Endodermal cell (in vitro differentiated cells): ENCODE measurements around the gene TGM4. TPM values are rescaled to one million over a fixed set of nuclear protein-coding genes. Genes with fewer than 3 reads are reported as not detected.

ENCODE experiments used
- DNase-seq: peaks from one replicate; pipeline ENCODE4 v3.0.0-alpha.2; 2017
- H3K27ac ChIP-seq: 2 replicates; pipeline ENCODE4 v1.5.1; 2013; ENCODE audit warnings: mild to moderate bottlenecking, low read depth, low read length, moderate library complexity
- H3K27me3 ChIP-seq: 2 replicates; pipeline ENCODE4 v1.6.1; 2013; ENCODE audit warnings: mild to moderate bottlenecking, low read length, moderate library complexity; ENCODE audit not compliant: insufficient read depth, control insufficient read depth, poor library complexity, severe bottlenecking
- H3K36me3 ChIP-seq: 2 replicates; pipeline ENCODE4 v1.7.0; 2013; ENCODE audit warnings: mild to moderate bottlenecking, low read length, moderate library complexity; ENCODE audit not compliant: control insufficient read depth, insufficient read depth
- H3K4me1 ChIP-seq: one replicate; pipeline ENCODE4 v1.7.0; 2013; ENCODE audit warnings: low read length; ENCODE audit not compliant: control insufficient read depth, insufficient read depth
- H3K4me3 ChIP-seq: 2 replicates; pipeline ENCODE4 v1.5.1; 2013; ENCODE audit warnings: mild to moderate bottlenecking, low read length, moderate library complexity
- H3K9ac ChIP-seq: 2 replicates; pipeline ENCODE4 v1.6.1; 2013; ENCODE audit warnings: mild to moderate bottlenecking, low read length, moderate library complexity; ENCODE audit not compliant: poor library complexity, severe bottlenecking; ENCODE audit errors: extremely low read depth
- H3K9me3 ChIP-seq: 2 replicates; pipeline ENCODE4 v1.6.1; 2013; ENCODE audit warnings: mild to moderate bottlenecking, low read length, moderate library complexity; ENCODE audit not compliant: control insufficient read depth
- H3K27ac Mint-ChIP-seq: 2 replicates; pipeline ENCODE4 v1.8.0; 2020; ENCODE audit warnings: mixed read lengths
- H3K27me3 Mint-ChIP-seq: 2 replicates; pipeline ENCODE4 v1.8.0; 2021; ENCODE audit warnings: mild to moderate bottlenecking, mixed read lengths; ENCODE audit not compliant: insufficient read depth
- H3K36me3 Mint-ChIP-seq: 2 replicates; pipeline ENCODE4 v1.8.0; 2020; ENCODE audit warnings: low read depth, mixed read lengths
- H3K4me1 Mint-ChIP-seq: 2 replicates; pipeline ENCODE4 v1.8.0; 2020; ENCODE audit warnings: mixed read lengths
- H3K4me3 Mint-ChIP-seq: 2 replicates; pipeline ENCODE4 v1.8.0; 2020; ENCODE audit warnings: mild to moderate bottlenecking, moderate library complexity, mixed read lengths
- H3K9me3 Mint-ChIP-seq: 2 replicates; pipeline ENCODE4 v1.8.0; 2020; ENCODE audit warnings: mild to moderate bottlenecking, mixed read lengths
- CTCF ChIP-seq: fragments of 200-600 bp; sonication (generic); conservative IDR thresholded peaks from 2 replicates; pipeline ENCODE4 v1.5.0; 2021; ENCODE audit warnings: antibody characterized with exemption, mild to moderate bottlenecking
- WGBS, 2 experiments: methylation state at CpG; one replicate each; pipeline versions ENCODE4 v1.1.5 to v1.1.7; 2013; ENCODE audit warnings: missing lambda C conversion rate in 2 of 2, mixed read lengths in 1 of 2; ENCODE audit not compliant: insufficient coverage in 1 of 2, insufficient read length in 1 of 2; 5-methylcytosine and 5-hydroxymethylcytosine counted together
- total RNA-seq, 2 donors: library from RNA; stranded (reverse); fragmentation: NEBNext Ultra II Directional in 1 of 2; extraction: Animal tissue kit (Norgen Biotek cat#: 25700) in 1 of 2; gene quantifications; 2 replicates in 1 of 2; 3 replicates in 1 of 2; pipeline ENCODE4 v1.2.1, GENCODE V29; 2021

TGM4 gene
- total RNA-seq, 2 donors from 2014 or later: not detected

DNA sequence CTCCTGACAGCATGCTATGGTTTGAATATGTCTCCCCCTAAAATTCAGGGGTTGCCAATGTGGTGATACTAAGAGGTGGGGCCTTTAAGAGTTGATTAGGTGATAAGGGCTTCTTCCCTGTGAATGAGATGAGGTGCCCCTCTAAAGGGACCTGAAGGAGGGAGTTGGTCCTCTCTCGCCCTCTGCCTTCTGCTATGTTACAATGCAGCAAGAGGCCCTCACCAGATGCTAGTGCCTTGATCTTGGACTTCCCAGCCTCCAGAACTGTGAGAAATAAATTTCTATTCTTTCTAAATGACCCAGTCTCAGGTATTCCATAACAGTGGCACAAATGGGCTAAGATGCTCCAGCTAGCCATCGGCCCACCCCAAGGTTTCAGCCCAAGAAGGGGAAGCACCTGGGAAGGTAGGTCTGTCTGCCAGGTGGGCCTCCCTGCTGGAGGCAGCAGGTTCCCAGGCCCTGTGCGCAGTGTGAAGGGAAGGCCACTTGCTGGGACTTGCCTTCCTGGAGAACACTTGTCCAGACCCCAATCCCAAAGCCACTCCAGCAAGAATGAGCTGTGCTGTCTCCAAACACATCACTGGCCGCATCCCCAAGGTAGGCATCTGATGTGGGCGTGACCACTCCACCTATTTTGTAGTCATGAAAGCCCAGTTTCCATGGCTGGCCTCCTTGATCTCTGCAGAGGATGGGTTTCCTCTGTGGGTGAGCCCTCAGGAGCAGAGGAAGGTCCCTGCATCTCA, 9.0 kb downstream of the TGM4 start:
- Mint-ChIP-seq H3K4me1 (no peaks in the 10 kb centered on the region), H3K9me3 (peaks cover 3% of the 10 kb centered on the region), H3K4me3 (no peak overlapping the region), H3K36me3 (no peaks in the 10 kb centered on the region), H3K27ac (no peak overlapping the region), H3K27me3 (no peaks in the 10 kb centered on the region)
- H3K9me3 ChIP-seq: no peaks in the 10 kb centered on the region
- no peaks in the 10 kb centered on the region for H3K27me3 ChIP-seq
- no peaks in the 10 kb centered on the region for H3K4me1 ChIP-seq
- H3K4me3 ChIP-seq: no peak overlapping the region
- H3K27ac ChIP-seq: no peak overlapping the region
- 90 to 94% methylated on average over 3 to 5 of the region's 5 CpGs for WGBS, 2 experiments
- peak; percentile 41 for TF ChIP-seq CTCF
- no peak overlapping the region for H3K9ac ChIP-seq
- H3K36me3 ChIP-seq: no peaks in the 10 kb centered on the region
- peak; percentile 38 for DNase-seq

DNA sequence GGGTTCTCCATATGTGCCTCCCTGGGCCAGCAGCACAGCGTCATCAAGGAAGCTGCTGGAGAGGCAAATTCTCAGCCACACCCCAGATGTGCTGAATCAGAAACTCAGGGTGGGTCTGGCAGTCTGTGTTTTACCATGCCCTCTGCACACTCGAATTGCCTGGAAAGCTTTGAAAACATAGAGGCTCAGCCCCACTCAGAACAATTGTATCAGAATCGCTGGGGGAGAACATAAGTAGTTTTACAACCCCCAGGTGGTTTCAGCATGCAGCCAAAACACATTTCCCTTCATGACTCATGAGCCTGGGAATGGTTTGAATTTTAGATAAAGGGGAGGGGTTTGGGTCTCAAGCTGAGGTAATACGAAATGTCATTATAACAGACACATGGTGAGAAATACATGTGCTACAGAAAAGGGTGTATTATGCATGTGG, 9.6 kb downstream of the TGM4 start:
- no peaks in the 10 kb centered on the region for H3K9me3 ChIP-seq
- Mint-ChIP-seq H3K36me3 (no peaks in the 10 kb centered on the region), H3K4me3 (no peak overlapping the region), H3K27me3 (no peaks in the 10 kb centered on the region), H3K4me1 (no peaks in the 10 kb centered on the region), H3K27ac (no peak overlapping the region), H3K9me3 (peaks cover 3% of the 10 kb centered on the region)
- no peak overlapping the region for H3K4me3 ChIP-seq
- no peaks in the 10 kb centered on the region for H3K27me3 ChIP-seq
- no peak for TF ChIP-seq CTCF
- no peak overlapping the region for H3K9ac ChIP-seq
- no peaks in the 10 kb centered on the region for H3K4me1 ChIP-seq
- DNase-seq: peak; percentile 55
- 58 to 64% methylated on average over 2 to 4 of the region's 4 CpGs for WGBS, 2 experiments
- no peaks in the 10 kb centered on the region for H3K36me3 ChIP-seq
- no peak overlapping the region for H3K27ac ChIP-seq

- Histone ChIP-seq H3K27ac (no peak overlapping the region), H3K27me3 (no peaks in the 10 kb centered on the region), H3K9ac (no peak overlapping the region), H3K4me1 (no peaks in the 10 kb centered on the region), H3K9me3 (no peaks in the 10 kb centered on the region), H3K36me3 (no peaks in the 10 kb centered on the region), H3K4me3 (no peak overlapping the region)
- H3K27me3 Mint-ChIP-seq: no peaks in the 10 kb centered on the region
- 67 to 76% methylated on average over 4 of the region's 4 CpGs for WGBS, 2 experiments
- no peak for TF ChIP-seq CTCF
- H3K36me3 Mint-ChIP-seq: no peaks in the 10 kb centered on the region
- H3K9me3 Mint-ChIP-seq: peaks cover 3% of the 10 kb centered on the region
- H3K4me3 Mint-ChIP-seq: no peak overlapping the region
- H3K4me1 Mint-ChIP-seq: no peaks in the 10 kb centered on the region
- peak overlapping the region; percentile 17 for H3K27ac Mint-ChIP-seq
- DNase-seq: peak; percentile 63
Observed at GRCh38 chr3:44885618-44886017, 11.2 kb downstream of the TGM4 start.
